HG02885 (cell line): Measurements from ENCODE around the gene NRXN2.

ENCODE experiments used
- ATAC-seq: cut with Tn5 transposase; IDR thresholded peaks from one replicate; pipeline ENCODE4 v1.9.1; 2021; ENCODE audit warnings: mild to moderate bottlenecking; ENCODE audit not compliant: unreplicated experiment, poor library complexity

NRXN2 gene

GRCh38 chr11:64724863-64725532 lies 2.0 kb upstream of the NRXN2 start:
- no peak for ATAC-seq

GRCh38 chr11:64723907-64724862 lies 1.2 kb upstream of the NRXN2 start:
- no peak for ATAC-seq

GRCh38 chr11:64722141-64723065 lies 594 bp downstream of the NRXN2 start:
- no peak for ATAC-seq

- ATAC-seq, result no peak
Observed at GRCh38 chr11:64721359-64721699, 1.7 kb downstream of the NRXN2 start.

- no peak for ATAC-seq
Observed at GRCh38 chr11:64720640-64721358, 2.2 kb downstream of the NRXN2 start.

- ATAC-seq, result no peak
Observed at GRCh38 chr11:64720167-64720566, 2.8 kb downstream of the NRXN2 start.

- no peak for ATAC-seq
Observed at GRCh38 chr11:64719406-64719805, 3.6 kb downstream of the NRXN2 start.

GRCh38 chr11:64718780-64719124 lies 4.2 kb downstream of the NRXN2 start:
- no peak for ATAC-seq

GRCh38 chr11:64718084-64718779 lies 4.8 kb downstream of the NRXN2 start:
- ATAC-seq, result no peak

- ATAC-seq, result no peak
Observed at GRCh38 chr11:64717268-64717578, 5.8 kb downstream of the NRXN2 start.

- no peak for ATAC-seq
Observed at GRCh38 chr11:64716473-64717267, 6.3 kb downstream of the NRXN2 start.

- ATAC-seq, result no peak
Observed at GRCh38 chr11:64715756-64716472, 7.1 kb downstream of the NRXN2 start.

- no peak for ATAC-seq
Observed at GRCh38 chr11:64715110-64715509, 7.9 kb downstream of the NRXN2 start.

- ATAC-seq, result no peak
Observed at GRCh38 chr11:64714666-64715065, 8.3 kb downstream of the NRXN2 start.

GRCh38 chr11:64713781-64714363 lies 9.1 kb downstream of the NRXN2 start:
- no peak for ATAC-seq

- ATAC-seq, result no peak
Observed at GRCh38 chr11:64713016-64713707, 9.8 kb downstream of the NRXN2 start.

GRCh38 chr11:64712430-64713015 lies 10.5 kb downstream of the NRXN2 start:
- ATAC-seq, result no peak
